ENCODE data around the gene CHMP3. TPM values are rescaled to one million over a fixed set of nuclear protein-coding genes. Genes with fewer than 3 reads are reported as not detected.
"Not testable (repeated sequence)": the region's sequence is repeated elsewhere in the genome, so short reads cannot be mapped to it uniquely, and the experiment has no call there.

CHMP3 gene
- polyA plus RNA-seq, 1 donor: 129 TPM

DNA sequence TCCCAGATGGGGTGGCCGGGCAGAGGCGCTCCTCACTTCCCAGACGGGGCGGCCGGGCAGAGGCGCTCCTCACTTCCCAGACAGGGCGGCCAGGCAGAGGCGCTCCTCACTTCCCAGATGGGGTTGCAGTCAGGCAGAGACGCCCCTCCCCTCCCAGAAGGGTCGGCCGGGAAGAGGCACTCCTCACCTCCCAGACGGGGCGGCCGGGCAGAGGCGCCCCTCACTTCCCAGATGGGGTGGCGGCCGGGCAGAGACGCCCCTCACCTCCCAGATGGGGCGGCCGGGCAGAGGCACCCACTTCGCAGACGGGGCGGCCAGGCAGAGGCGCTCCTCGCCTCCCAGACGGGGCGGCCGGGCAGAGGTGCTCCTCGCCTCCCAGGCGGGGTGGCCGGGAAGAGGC lies 13.8 kb downstream of the CHMP3 start:
- not testable (repeated sequence) for DNase-seq

DNA sequence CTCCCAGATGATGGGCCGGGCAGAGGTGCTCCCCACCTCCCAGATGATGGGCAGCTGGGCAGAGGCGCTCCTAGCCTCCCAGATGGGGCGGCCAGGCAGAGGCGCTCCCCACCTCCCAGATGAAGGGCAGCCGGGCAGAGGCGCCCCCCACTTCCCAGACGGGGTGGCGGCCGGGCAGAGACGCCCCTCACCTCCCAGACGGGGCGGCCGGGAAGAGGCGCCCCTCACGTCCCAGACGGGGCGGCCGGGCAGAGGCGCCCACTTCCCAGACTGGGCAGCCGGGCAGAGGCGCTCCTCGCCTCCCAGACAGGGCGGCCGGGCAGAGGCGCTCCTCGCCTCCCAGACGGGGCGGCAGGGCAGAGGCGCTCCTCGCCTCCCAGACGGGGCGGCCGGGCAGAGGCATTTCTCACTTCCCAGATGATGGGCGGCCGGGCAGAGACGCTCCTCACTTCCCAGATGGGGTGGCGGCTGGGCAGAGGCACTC lies 14.3 kb downstream of the CHMP3 start:
- DNase-seq: not testable (repeated sequence)

DNA sequence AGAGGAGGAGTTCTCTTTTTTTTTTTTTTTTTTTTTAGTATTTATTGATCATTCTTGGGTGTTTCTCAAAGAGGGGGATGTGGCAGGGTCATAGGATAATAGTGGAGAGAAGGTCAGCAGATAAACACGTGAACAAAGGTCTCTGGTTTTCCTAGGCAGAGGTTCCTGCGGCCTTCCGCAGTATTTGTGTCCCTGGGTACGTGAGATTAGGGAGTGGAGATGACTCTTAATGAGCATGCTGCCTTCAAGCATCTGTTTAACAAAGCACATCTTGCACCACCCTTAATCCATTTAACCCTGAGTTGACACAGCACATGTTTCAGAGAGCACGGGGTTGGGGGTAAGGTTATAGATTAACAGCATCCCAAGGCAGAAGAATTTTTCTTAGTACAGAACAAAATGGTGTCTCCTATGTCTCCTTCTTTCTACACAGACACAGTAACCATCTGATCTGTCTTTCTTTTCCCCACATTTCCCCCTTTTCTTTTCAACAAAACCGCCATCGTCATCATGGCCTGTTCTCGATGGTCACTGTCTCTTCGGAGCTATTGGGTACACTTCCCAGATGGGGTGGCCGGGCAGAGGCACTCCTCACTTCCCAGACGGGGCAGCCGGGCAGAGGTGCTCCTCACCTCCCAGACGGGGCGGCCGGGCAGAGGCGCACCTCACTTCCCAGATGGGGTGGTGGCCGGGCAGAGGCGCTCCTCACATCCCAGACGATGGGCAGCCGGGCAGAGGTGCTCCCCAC lies 14.9 kb downstream of the CHMP3 start:
- DNase-seq: not testable (repeated sequence)

DNA sequence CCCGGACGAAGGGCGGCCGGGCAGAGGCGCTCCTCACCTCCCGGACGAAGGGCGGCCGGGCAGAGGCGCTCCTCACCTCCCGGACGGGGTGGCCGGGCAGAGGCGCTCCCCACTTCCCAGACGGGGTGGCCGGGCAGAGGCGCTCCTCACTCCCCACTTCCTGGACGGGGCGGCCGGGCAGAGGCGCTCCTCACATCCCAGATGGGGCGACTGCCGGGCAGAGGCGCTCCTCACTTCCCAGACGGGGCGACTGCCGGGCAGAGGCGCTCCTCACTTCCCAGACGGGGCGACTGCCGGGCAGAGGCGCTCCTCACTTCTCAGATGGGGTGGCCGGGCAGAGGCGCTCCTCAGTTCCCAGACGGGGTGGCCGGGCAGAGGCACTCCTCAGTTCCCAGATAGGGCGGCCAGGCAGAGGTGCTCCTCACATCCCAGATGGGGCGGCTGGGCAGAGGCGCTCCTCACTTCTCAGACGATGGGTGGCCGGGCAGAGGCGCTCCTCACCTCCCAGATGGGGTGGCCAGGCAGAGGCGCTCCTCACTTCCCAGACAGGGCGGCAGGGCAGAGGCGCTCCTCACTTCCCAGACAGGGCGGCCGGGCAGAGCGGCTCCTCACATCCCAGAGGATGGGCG lies 17.8 kb downstream of the CHMP3 start:
- DNase-seq: not testable (repeated sequence)

DNA sequence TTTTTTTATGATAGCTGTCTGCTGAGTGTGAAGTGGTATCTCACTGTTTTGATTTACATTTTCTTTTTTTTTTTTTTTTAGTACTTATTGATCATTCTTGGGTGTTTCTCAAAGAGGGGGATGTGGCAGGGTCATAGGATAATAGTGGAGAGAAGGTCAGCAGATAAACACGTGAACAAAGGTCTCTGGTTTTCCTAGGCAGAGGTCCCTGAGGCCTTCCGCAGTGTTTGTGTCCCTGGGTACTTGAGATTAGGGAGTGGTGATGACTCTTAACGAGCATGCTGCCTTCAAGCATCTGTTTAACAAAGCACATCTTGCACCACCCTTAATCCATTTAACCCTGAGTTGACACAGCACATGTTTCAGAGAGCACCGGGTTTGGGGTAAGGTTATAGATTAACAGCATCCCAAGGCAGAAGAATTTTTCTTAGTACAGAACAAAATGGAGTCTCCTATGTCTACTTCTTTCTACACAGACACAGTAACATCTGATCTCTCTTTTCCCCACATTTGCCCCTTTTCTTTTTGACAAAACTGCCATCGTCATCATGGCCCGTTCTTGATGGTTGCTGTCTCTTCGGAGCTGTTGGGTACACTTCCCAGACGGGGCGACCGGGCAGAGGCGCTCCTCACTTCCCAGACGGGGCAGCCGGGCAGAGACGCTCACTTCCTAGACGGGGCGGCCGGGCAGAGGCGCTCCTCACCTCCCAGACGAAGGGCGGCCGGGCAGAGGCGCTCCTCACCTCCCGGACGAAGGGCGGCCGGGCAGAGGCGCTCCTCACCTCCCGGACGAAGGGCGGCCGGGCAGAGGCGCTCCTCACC lies 18.8 kb downstream of the CHMP3 start:
- not testable (repeated sequence) for DNase-seq

GRCh38 chr2:86543793-86544192 lies 19.4 kb downstream of the CHMP3 start:
- no peak for DNase-seq

- DNase-seq: no peak
Measured at GRCh38 chr2:86543335-86543734, 19.9 kb downstream of the CHMP3 start.

GRCh38 chr2:86542814-86543213 lies 20.4 kb downstream of the CHMP3 start:
- DNase-seq: no peak

- no peak for DNase-seq
Measured at GRCh38 chr2:86541334-86541733, 21.9 kb downstream of the CHMP3 start.

GRCh38 chr2:86533589-86533988 lies 29.7 kb downstream of the CHMP3 start:
- DNase-seq: no peak

DNA sequence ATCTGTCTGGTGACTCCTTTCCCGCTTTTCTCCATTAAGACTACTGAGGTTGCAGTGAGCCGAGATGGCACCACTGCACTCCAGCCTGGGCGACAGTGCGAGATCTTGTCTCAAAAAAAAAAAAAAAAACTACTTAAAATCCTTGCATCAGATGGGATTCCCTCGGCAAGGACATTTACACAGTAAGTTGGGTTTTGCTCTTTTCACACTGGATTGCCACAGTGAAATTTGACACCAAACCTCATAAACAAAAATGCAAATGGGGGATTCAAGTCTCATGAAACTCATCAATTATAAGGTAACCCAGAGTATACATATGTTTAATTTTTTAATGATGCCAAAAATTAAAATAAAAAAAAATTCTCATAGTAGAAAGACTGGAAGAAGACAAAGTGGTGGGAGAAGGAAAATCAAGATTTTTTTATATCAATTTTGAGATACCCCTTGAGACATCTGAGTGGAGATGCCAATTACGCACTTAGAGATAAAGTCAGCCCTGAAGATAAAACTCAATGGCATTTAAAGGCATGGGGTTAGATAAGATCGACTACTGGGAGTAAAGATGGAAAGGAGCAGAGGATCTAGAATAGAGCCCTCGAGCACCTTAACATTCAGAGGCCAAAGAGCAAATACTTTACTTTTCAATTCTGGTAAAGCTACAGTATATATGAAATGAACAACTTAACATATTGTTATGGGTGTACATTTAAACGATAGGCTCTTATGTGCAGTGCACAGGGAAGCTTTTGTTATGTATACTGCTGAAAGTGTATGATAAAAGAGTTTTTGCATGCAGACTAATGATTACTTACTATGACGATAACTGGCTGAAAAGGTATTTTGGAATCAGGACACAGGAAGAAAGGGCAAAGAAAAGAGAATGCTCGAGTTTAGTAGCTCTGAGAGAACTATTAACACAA lies 37.6 kb downstream of the CHMP3 start:
- DNase-seq: no peak

GRCh38 chr2:86523491-86523890 lies 39.8 kb downstream of the CHMP3 start:
- no peak for DNase-seq

DNA sequence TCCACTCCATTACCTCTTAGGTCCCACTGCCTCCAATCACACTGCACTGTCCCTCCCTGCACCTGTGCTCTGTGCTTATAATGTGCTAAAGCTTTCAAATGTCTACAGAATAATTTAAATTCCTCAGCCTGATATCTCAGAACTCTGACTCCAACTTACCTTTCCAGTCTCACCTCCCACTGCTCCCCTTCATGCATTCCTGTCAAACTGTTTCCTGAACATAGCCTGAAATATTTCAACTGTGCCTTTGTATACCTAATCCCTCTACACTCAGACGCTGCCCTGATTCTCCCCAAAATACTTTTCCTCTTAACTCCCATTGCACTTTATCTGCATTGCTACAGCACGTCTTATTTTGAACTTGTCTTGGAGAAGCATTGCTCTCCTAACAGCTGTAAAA lies 40.5 kb downstream of the CHMP3 start:
- DNase-seq: no peak

DNA sequence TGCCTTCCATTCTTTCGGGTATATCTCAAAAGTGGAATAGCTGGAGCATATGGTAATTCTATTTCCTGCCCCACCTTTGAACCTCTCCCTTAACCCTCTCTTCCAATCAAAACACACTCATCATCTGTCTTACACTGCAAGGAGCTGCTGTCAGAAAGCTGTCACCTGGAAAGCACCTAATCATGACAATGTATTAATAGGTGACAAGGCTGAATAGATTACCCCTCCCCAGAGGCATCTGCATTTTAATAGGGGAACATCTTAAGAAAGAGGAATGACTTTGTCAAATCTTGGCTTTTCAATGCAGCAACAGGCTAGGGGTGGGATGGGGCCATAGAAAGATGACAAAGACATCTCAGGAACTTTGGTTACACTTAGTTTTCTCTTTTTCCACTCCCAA lies 41.3 kb downstream of the CHMP3 start:
- DNase-seq: no peak

DNA sequence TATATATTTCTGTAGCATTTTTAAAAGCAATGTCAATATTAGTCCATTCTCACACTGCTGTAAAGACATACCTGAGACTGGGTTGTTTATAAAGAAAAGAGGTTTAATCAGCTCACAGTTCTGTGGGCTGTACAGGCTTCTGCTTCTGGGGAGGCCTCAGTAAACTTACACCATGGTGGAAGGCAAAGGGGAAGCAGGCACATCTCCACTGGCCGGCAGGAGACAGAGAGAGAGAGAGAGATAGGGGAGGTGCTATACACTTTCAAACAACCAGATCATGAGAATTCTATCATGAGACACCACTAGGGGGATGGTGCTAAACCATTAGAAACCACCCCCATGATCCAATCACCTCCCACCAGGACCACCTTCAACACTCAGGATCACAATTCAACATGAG lies 43.1 kb downstream of the CHMP3 start:
- DNase-seq: no peak

GRCh38 chr2:86519349-86519748 lies 43.9 kb downstream of the CHMP3 start:
- DNase-seq: no peak

GRCh38 chr2:86518481-86518880 lies 44.8 kb downstream of the CHMP3 start:
- DNase-seq: no peak

GRCh38 chr2:86513948-86514660 lies 49.1 kb downstream of the CHMP3 start:
- DNase-seq: no peak

DNA sequence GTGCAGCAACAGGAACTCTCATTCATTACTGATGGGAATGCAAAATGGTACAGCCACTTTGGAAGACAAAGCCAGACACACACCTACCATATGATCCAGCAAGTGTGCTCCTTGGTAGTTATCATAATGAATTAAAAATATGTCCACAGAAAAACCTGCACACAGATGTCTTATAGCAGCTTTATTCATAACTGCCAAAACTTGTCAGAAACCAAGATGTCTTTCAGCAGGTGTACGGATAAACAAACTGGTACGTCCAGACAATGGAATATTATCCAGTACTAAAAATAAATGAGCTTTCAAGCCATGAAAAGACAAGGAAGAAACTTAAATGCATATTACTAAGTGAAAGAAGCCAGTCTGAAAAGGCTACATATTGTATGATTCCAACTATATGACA lies 50.4 kb downstream of the CHMP3 start:
- DNase-seq: no peak

DNA sequence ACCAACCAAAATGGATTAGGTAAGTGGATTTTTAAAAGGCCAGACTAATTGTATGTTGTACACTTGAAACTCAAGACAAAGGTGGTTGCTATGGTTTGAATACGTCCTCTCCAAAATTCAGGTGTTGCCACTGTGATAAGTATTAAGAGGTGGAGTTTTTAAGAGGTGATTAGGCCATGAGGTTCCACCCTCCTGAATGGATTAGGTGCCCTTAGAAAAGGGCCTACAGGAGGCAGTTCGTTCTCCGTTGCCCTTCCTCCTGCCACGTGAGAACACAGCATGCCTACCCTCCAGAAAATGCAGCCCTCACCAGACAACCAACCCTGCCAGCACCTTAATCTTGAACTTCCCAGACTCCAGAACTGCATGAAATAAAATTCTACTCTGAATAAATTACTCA lies 51.2 kb downstream of the CHMP3 start:
- DNase-seq: no peak

DNA sequence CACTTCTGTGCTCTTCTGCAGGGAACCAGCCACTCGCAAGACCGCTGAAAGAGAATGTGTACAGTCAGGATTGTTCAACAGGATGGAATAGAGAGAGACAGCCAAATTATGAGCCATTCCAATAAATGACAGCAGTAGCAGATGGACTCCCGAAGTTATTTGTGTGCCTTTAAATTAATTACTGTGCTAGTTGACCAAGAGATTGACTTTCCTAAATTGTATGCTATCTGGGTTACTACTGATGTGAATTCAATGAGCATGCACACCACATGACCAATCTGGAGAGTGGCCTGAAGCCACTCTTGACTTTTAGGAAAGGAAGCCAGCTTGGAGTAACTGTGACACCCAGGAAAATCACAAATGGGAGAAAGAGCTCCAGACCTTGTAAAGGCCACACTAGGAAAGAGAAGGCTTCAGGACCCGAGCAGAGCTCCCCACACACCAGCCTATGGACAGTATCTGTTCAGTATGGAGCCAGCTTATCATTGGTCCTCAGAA lies 52.8 kb downstream of the CHMP3 start:
- DNase-seq: no peak
